K562 (cell line): Measurements from ENCODE around the gene SERTM2. TPM values are rescaled to one million over a fixed set of nuclear protein-coding genes. Genes with fewer than 3 reads are reported as not detected.

Experiments used
- CXXC5 ChIP-seq: fragments of 250-450 bp; sonication (Bioruptor Pico); IDR thresholded peaks from 2 replicates; pipeline ENCODE4 v1.8.0; 2022; ENCODE audit warnings: inconsistent platforms, mild to moderate bottlenecking, moderate library complexity
- FOXP4 ChIP-seq: sonication (generic); formaldehyde crosslinking; IDR thresholded peaks from 2 replicates; pipeline ENCODE4 v1.8.0; 2022; ENCODE audit warnings: mild to moderate bottlenecking, missing genetic modification reagents, borderline replicate concordance
- polyA plus RNA-seq, 8 experiments: library from polyadenylated mRNA; depleted of rRNA in 4 of 8; stranded (reverse) in 5 of 8; unstranded in 3 of 8; fragments of >200 nt; fragmentation: Nextera tagmentation in 2 of 8; fragmentation: Illumina TruSeq in 1 of 8; extraction: Ambion mirVana in 2 of 8; extraction: Trizol in 1 of 8; gene quantifications; 2 replicates each; pipeline versions ENCODE4 v1.2.1 to v1.2.3, GENCODE V29; 2011 to 2014; ENCODE audit warnings: inconsistent platforms in 1 of 8, missing spikeins in 1 of 8
- total RNA-seq, 7 experiments: library from RNA; depleted of rRNA in 6 of 7; stranded (reverse); fragments of >200 nt in 6 of 7; fragmentation: Illumina TruSeq in 2 of 7; extraction: Trizol in 2 of 7; gene quantifications; 2 replicates each; pipeline versions ENCODE4 v1.2.1 to v1.2.3, GENCODE V29; 2011 to 2021; ENCODE audit warnings: low replicate concordance in 1 of 7

SERTM2 gene
- total and polyA plus RNA-seq, 9 of the 15 experiments (the other 6 are each of a cell fraction or from before 2014, with no cell fraction given), result 0.01 to 0.35 (median 0.04) TPM; not detected in 4

- no peak for TF ChIP-seq FOXP4 (CRISPR knock-in tag)
- TF ChIP-seq CXXC5 (CRISPR knock-in tag), result no peak
These were observed 57.4 kb downstream of the SERTM2 start (continued) for GRCh38 chrX:111568817-111569216.

Other genes with a start within 250 kb of the SERTM2 start
- not detected in 2 replicates for gene CAPN6, start 241.2 kb upstream of the SERTM2 start, total RNA-seq (2014; rRNA removed)
- gene CAPN6, start 241.2 kb upstream of the SERTM2 start, total RNA-seq (2014; rRNA removed; fragmentation: Illumina TruSeq; extraction: Trizol), result not detected in 2 replicates
- 0.08 TPM in 1 of 2 replicates, not detected in the other for gene CAPN6, start 241.2 kb upstream of the SERTM2 start, total RNA-seq (2015; rRNA removed; fragmentation: Illumina TruSeq; extraction: Trizol)
- not detected in 2 replicates for gene CAPN6, start 241.2 kb upstream of the SERTM2 start, total RNA-seq (2021)
- not detected in 2 replicates for gene CAPN6, start 241.2 kb upstream of the SERTM2 start, polyA plus RNA-seq (2011; rRNA removed)
- gene CAPN6, start 241.2 kb upstream of the SERTM2 start, polyA plus RNA-seq (2014; fragmentation: Illumina TruSeq; extraction: Trizol), result 0.06 TPM in 1 of 2 replicates, not detected in the other
- gene CAPN6, start 241.2 kb upstream of the SERTM2 start, polyA plus RNA-seq (2014; fragmentation: Nextera tagmentation; extraction: Ambion mirVana), result not detected
- gene CAPN6, start 241.2 kb upstream of the SERTM2 start, polyA plus RNA-seq (2014; rRNA removed), result 0.08 and 0.11 TPM in 2 replicates
- not detected in 2 replicates for gene DCX, start 99.5 kb upstream of the SERTM2 start, total RNA-seq (2014; rRNA removed)
- not detected in 2 replicates for gene DCX, start 99.5 kb upstream of the SERTM2 start, total RNA-seq (2014; rRNA removed; fragmentation: Illumina TruSeq; extraction: Trizol)
- gene DCX, start 99.5 kb upstream of the SERTM2 start, total RNA-seq (2015; rRNA removed; fragmentation: Illumina TruSeq; extraction: Trizol), result not detected in 2 replicates
- gene DCX, start 99.5 kb upstream of the SERTM2 start, total RNA-seq (2021), result not detected in 2 replicates
- gene DCX, start 99.5 kb upstream of the SERTM2 start, polyA plus RNA-seq (2011; rRNA removed), result not detected in 2 replicates
- not detected in 2 replicates for gene DCX, start 99.5 kb upstream of the SERTM2 start, polyA plus RNA-seq (2014; fragmentation: Illumina TruSeq; extraction: Trizol)
- not detected for gene DCX, start 99.5 kb upstream of the SERTM2 start, polyA plus RNA-seq (2014; fragmentation: Nextera tagmentation; extraction: Ambion mirVana)
- gene DCX, start 99.5 kb upstream of the SERTM2 start, polyA plus RNA-seq (2014; rRNA removed), result not detected in 2 replicates
- 53.6 and 57.7 TPM in 2 replicates for gene ALG13, start 169.5 kb downstream of the SERTM2 start, total RNA-seq (2014; rRNA removed)
- 56.3 and 65.0 TPM in 2 replicates for gene ALG13, start 169.5 kb downstream of the SERTM2 start, total RNA-seq (2014; rRNA removed; fragmentation: Illumina TruSeq; extraction: Trizol)
- 58.0 and 65.0 TPM in 2 replicates for gene ALG13, start 169.5 kb downstream of the SERTM2 start, total RNA-seq (2015; rRNA removed; fragmentation: Illumina TruSeq; extraction: Trizol)
- 40.3 and 45.7 TPM in 2 replicates for gene ALG13, start 169.5 kb downstream of the SERTM2 start, total RNA-seq (2021)
- 110 and 111 TPM in 2 replicates for gene ALG13, start 169.5 kb downstream of the SERTM2 start, polyA plus RNA-seq (2011; rRNA removed)
- gene ALG13, start 169.5 kb downstream of the SERTM2 start, polyA plus RNA-seq (2014; fragmentation: Illumina TruSeq; extraction: Trizol), result 83.6 and 117 TPM in 2 replicates
- gene ALG13, start 169.5 kb downstream of the SERTM2 start, polyA plus RNA-seq (2014; fragmentation: Nextera tagmentation; extraction: Ambion mirVana), result 10 to 100 TPM; 68.2 to 88.4 TPM
- 70.2 and 91.7 TPM in 2 replicates for gene ALG13, start 169.5 kb downstream of the SERTM2 start, polyA plus RNA-seq (2014; rRNA removed)